Stimulated activated effector memory CD8-positive, alpha-beta T cell treated with anti-CD3 and anti-CD28 coated beads, Interleukin-12 subunit alpha, Interleukin-12 subunit beta, amount 100 ng/mL, for 72 hours (primary cell): Measurements from ENCODE around the gene XAF1.

Experiments
- ATAC-seq: fragments of 150-1000 bp; cut with Tn5 transposase; 2 replicates; pipeline ENCODE4 v1.10.0; 2021
- DNase-seq, 2 donors: peaks; one replicate each; pipeline ENCODE4 v3.0.0; 2021 to 2022; ENCODE audit warnings: low spot score in 2 of 2
- H3K27ac Mint-ChIP-seq: one replicate; pipeline ENCODE4 v1.8.0; 2022; ENCODE audit warnings: mild to moderate bottlenecking, mixed read lengths
- H3K36me3 Mint-ChIP-seq: one replicate; pipeline ENCODE4 v1.8.0; 2022; ENCODE audit warnings: mild to moderate bottlenecking, mixed read lengths
- H3K4me1 Mint-ChIP-seq: one replicate; pipeline ENCODE4 v1.8.0; 2022; ENCODE audit warnings: mixed read lengths
- H3K4me3 Mint-ChIP-seq: one replicate; pipeline ENCODE4 v1.8.0; 2022; ENCODE audit warnings: mild to moderate bottlenecking, mixed read lengths
- H3K9me3 Mint-ChIP-seq: one replicate; pipeline ENCODE4 v1.8.0; 2022; ENCODE audit warnings: mixed read lengths

Gene XAF1

GRCh38 chr17:6779411-6779810 lies 23.6 kb downstream of the XAF1 start:
- Mint-ChIP-seq H3K4me1 (no peaks in the 10 kb centered on the region), H3K27ac (no peak overlapping the region), H3K4me3 (no peak overlapping the region), H3K36me3 (peaks cover 2% of the 10 kb centered on the region), H3K9me3 (peaks cover 28% of the 10 kb centered on the region)
- ATAC-seq (no peak), DNase-seq (peak in 1 of 2 donors; percentile 40)

DNA sequence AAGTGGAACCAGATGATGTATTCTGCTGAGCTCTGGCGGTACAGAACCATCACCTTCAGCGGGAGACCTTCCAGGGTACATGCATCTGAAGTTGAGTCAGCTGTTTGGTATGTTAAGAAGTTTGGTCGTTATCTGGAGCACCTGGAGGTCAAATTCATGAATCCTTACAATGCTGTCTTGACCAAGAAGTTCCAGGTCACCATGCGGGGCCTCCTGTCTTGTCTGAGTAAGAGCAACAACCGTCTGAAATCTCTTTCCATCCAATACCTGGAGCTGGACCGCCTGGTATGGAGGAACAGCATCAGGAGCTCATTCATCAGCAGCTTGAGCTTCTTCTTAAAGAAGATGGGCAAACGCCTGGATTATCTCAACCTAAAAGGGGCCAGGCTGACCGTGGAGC lies 24.2 kb downstream of the XAF1 start:
- no peak for DNase-seq
- no peak overlapping the region for H3K27ac Mint-ChIP-seq
- no peaks in the 10 kb centered on the region for H3K36me3 Mint-ChIP-seq
- H3K4me3 Mint-ChIP-seq, result no peak overlapping the region
- no peak for ATAC-seq
- peaks cover 25% of the 10 kb centered on the region for H3K9me3 Mint-ChIP-seq
- H3K4me1 Mint-ChIP-seq, result no peaks in the 10 kb centered on the region

- DNase-seq, result peak in 1 of 2 donors; percentile 39
- peak; percentile 60 for ATAC-seq
- H3K27ac Mint-ChIP-seq, result no peak overlapping the region
- no peaks in the 10 kb centered on the region for H3K36me3 Mint-ChIP-seq
- peaks cover 27% of the 10 kb centered on the region for H3K9me3 Mint-ChIP-seq
- H3K4me3 Mint-ChIP-seq, result no peak overlapping the region
- H3K4me1 Mint-ChIP-seq, result no peaks in the 10 kb centered on the region
Observed at GRCh38 chr17:6780886-6781285, 25.0 kb downstream of the XAF1 start.

GRCh38 chr17:6782244-6782643 lies 26.4 kb downstream of the XAF1 start:
- ATAC-seq (no peak), DNase-seq (no peak)
- H3K27ac Mint-ChIP-seq, result no peak overlapping the region
- no peak overlapping the region for H3K4me3 Mint-ChIP-seq
- H3K4me1 Mint-ChIP-seq, result no peaks in the 10 kb centered on the region
- no peaks in the 10 kb centered on the region for H3K36me3 Mint-ChIP-seq
- H3K9me3 Mint-ChIP-seq, result peaks cover 28% of the 10 kb centered on the region

GRCh38 chr17:6786618-6787017 lies 30.8 kb downstream of the XAF1 start:
- no peak overlapping the region for H3K4me3 Mint-ChIP-seq
- ATAC-seq (no peak), DNase-seq (no peak)
- no peaks in the 10 kb centered on the region for H3K4me1 Mint-ChIP-seq
- no peak overlapping the region for H3K27ac Mint-ChIP-seq
- no peaks in the 10 kb centered on the region for H3K36me3 Mint-ChIP-seq
- peaks cover 21% of the 10 kb centered on the region for H3K9me3 Mint-ChIP-seq

DNA sequence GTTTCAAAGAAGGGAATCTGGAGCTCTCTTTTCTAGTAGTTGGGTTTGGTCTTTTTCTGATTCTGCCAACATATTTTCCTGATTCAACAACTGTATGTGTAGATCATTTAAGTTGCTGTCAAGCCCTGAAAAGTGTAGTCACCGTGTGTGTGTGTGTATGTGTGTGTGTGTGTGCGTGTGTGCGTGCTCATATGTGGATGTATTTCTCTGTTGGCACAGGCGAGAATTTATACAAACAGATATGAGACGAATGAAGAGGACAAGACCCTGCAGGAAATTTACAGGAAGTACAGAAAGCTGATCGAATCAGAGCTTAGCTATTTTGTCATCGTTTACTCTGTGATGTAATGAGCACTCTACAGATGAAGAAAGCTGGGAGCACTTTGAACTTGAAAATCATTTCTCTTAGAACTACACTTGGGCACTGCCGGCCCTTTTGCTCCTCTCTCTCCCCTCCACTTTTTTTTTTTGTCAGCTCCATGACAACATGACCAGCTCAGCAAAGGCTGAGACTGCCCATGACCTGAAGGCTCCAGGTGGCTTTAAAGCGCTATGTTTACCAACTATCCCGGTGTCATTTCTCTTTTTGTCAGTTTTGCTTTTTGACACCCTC lies 31.3 kb downstream of the XAF1 start:
- H3K4me3 Mint-ChIP-seq, result no peak overlapping the region
- no peaks in the 10 kb centered on the region for H3K36me3 Mint-ChIP-seq
- peaks cover 15% of the 10 kb centered on the region for H3K9me3 Mint-ChIP-seq
- no peaks in the 10 kb centered on the region for H3K4me1 Mint-ChIP-seq
- DNase-seq, result no peak
- ATAC-seq, result no peak
- no peak overlapping the region for H3K27ac Mint-ChIP-seq

GRCh38 chr17:6789146-6789545 lies 33.3 kb downstream of the XAF1 start:
- no peak for ATAC-seq
- DNase-seq, result no peak
- H3K9me3 Mint-ChIP-seq, result peaks cover 5% of the 10 kb centered on the region
- H3K4me3 Mint-ChIP-seq, result no peak overlapping the region
- H3K27ac Mint-ChIP-seq, result no peak overlapping the region
- no peaks in the 10 kb centered on the region for H3K36me3 Mint-ChIP-seq
- H3K4me1 Mint-ChIP-seq, result peaks cover 5% of the 10 kb centered on the region

- Mint-ChIP-seq H3K4me1 (peaks cover 5% of the 10 kb centered on the region), H3K4me3 (no peak overlapping the region), H3K9me3 (no peaks in the 10 kb centered on the region), H3K36me3 (no peaks in the 10 kb centered on the region), H3K27ac (no peak overlapping the region)
- ATAC-seq (no peak), DNase-seq (no peak)
Observed at GRCh38 chr17:6793748-6794493, 38.1 kb downstream of the XAF1 start.

- no peak overlapping the region for H3K27ac Mint-ChIP-seq
- DNase-seq (no peak), ATAC-seq (no peak)
- H3K4me3 Mint-ChIP-seq, result no peak overlapping the region
- peaks cover 5% of the 10 kb centered on the region for H3K4me1 Mint-ChIP-seq
- no peaks in the 10 kb centered on the region for H3K9me3 Mint-ChIP-seq
- no peaks in the 10 kb centered on the region for H3K36me3 Mint-ChIP-seq
Observed at GRCh38 chr17:6796017-6796886, 40.4 kb downstream of the XAF1 start.

- DNase-seq (no peak), ATAC-seq (peak; percentile 59)
- Mint-ChIP-seq H3K9me3 (no peaks in the 10 kb centered on the region), H3K36me3 (no peaks in the 10 kb centered on the region), H3K4me1 (peaks cover 5% of the 10 kb centered on the region), H3K4me3 (no peak overlapping the region), H3K27ac (no peak overlapping the region)
Observed at GRCh38 chr17:6796887-6797490, 41.1 kb downstream of the XAF1 start.

GRCh38 chr17:6797718-6798351 lies 42.0 kb downstream of the XAF1 start:
- no peaks in the 10 kb centered on the region for H3K9me3 Mint-ChIP-seq
- peaks cover 5% of the 10 kb centered on the region for H3K4me1 Mint-ChIP-seq
- ATAC-seq (no peak), DNase-seq (no peak)
- no peak overlapping the region for H3K4me3 Mint-ChIP-seq
- H3K36me3 Mint-ChIP-seq, result no peaks in the 10 kb centered on the region
- no peak overlapping the region for H3K27ac Mint-ChIP-seq

DNA sequence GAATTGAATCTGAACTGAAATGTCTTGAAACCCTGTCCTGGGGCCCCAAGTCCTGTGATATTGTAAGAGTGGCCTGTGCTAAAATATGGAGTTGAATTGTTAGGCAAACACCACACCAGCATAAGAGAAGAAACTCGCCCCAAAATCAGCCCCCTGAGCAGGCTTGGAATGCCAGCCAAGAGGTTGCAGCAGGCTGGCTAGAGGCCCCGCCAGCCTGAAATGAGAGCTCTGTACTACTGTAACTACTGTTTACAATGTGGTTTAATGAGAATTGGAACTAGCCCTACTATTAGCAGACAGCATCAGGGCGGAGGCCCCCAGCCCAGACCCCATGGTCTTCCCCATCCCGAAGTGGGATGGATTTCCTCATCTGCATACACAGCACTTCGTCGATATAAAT lies 43.9 kb downstream of the XAF1 start:
- Mint-ChIP-seq H3K9me3 (no peaks in the 10 kb centered on the region), H3K4me3 (no peak overlapping the region), H3K4me1 (no peaks in the 10 kb centered on the region), H3K36me3 (no peaks in the 10 kb centered on the region), H3K27ac (no peak overlapping the region)
- DNase-seq (no peak), ATAC-seq (no peak)

DNA sequence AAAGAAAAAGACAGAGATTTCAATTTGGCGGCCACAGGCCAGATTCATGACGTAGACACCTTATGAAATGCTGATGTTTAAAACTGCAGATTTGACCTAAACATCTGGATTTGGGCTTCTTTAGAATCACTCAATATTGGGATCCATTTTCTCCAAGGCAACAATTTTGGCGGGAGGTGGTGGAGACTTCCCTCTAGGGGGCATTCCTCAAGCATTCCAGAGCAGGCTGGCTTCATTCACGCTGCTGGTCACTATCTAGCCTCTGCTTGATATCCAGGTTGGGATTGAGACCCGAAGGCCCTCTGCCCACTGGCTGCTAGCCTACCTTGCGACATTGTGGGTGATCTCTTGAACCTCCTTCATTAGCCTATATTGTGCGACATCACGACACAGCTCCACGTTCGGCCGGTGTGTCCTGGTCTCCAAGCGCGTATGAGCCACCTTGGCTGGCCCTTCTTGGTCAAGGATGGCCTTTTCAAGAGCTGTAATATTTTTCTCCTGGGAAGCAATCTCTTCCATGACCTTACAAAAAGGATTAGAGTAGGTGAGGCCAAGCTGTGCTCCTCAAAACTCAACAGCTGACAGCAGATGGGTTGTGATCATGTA lies 44.7 kb downstream of the XAF1 start:
- DNase-seq, result no peak
- no peak overlapping the region for H3K27ac Mint-ChIP-seq
- no peak overlapping the region for H3K4me3 Mint-ChIP-seq
- no peak for ATAC-seq
- H3K9me3 Mint-ChIP-seq, result no peaks in the 10 kb centered on the region
- H3K4me1 Mint-ChIP-seq, result no peaks in the 10 kb centered on the region
- no peaks in the 10 kb centered on the region for H3K36me3 Mint-ChIP-seq

- no peak for ATAC-seq
- Mint-ChIP-seq H3K4me3 (no peak overlapping the region), H3K4me1 (no peaks in the 10 kb centered on the region)
Observed at GRCh38 chr17:6811510-6811909, 55.7 kb downstream of the XAF1 start.

GRCh38 chr17:6812295-6812694 lies 56.4 kb downstream of the XAF1 start:
- Mint-ChIP-seq H3K4me1 (no peaks in the 10 kb centered on the region), H3K9me3 (no peaks in the 10 kb centered on the region), H3K36me3 (no peaks in the 10 kb centered on the region)

More at GRCh38 chr17:6811510-6811909, 55.7 kb downstream of the XAF1 start:
- H3K36me3 Mint-ChIP-seq, result no peaks in the 10 kb centered on the region
- no peaks in the 10 kb centered on the region for H3K9me3 Mint-ChIP-seq
- H3K27ac Mint-ChIP-seq, result no peak overlapping the region
- no peak for DNase-seq

More at GRCh38 chr17:6812295-6812694, 56.4 kb downstream of the XAF1 start:
- no peak overlapping the region for H3K27ac Mint-ChIP-seq
- H3K4me3 Mint-ChIP-seq, result no peak overlapping the region
- DNase-seq (no peak), ATAC-seq (no peak)
